ENCODE measurements around the gene TGFBR1. TPM values are rescaled to one million over a fixed set of nuclear protein-coding genes. Genes with fewer than 3 reads are reported as not detected.

Gene TGFBR1
- total RNA-seq, 1 donor from 2014 or later = 87.8 TPM

GRCh38 chr9:99112750-99113413, 8.0 kb downstream of the TGFBR1 start:
- Histone ChIP-seq H3K36me3 (ENCODE audit: control insufficient read depth, insufficient read depth, low read length) (no peaks in the 10 kb centered on the region), H3K27me3 (ENCODE audit: control insufficient read depth, insufficient read depth, low read length) (no peaks in the 10 kb centered on the region), H3K4me3 (ENCODE audit: low read depth, low read length) (no peak overlapping the region)
- TF ChIP-seq, protein P1, sequence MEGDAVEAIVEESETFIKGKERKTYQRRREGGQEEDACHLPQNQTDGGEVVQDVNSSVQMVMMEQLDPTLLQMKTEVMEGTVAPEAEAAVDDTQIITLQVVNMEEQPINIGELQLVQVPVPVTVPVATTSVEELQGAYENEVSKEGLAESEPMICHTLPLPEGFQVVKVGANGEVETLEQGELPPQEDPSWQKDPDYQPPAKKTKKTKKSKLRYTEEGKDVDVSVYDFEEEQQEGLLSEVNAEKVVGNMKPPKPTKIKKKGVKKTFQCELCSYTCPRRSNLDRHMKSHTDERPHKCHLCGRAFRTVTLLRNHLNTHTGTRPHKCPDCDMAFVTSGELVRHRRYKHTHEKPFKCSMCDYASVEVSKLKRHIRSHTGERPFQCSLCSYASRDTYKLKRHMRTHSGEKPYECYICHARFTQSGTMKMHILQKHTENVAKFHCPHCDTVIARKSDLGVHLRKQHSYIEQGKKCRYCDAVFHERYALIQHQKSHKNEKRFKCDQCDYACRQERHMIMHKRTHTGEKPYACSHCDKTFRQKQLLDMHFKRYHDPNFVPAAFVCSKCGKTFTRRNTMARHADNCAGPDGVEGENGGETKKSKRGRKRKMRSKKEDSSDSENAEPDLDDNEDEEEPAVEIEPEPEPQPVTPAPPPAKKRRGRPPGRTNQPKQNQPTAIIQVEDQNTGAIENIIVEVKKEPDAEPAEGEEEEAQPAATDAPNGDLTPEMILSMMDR (IDR thresholded peaks at IDR 0.05; ENCODE audit: insufficient read depth, low read length, poor library complexity, severe bottlenecking) = no peak
- no peak for DNase-seq (ENCODE audit: low read depth)

GRCh38 chr9:99113414-99114048, 8.6 kb downstream of the TGFBR1 start:
- TF ChIP-seq, protein P1 (IDR thresholded peaks at IDR 0.05; ENCODE audit: insufficient read depth, low read length, poor library complexity, severe bottlenecking) = no peak
- Histone ChIP-seq H3K27me3 (ENCODE audit: control insufficient read depth, insufficient read depth, low read length) (no peaks in the 10 kb centered on the region), H3K4me3 (ENCODE audit: low read depth, low read length) (no peak overlapping the region), H3K36me3 (ENCODE audit: control insufficient read depth, insufficient read depth, low read length) (no peaks in the 10 kb centered on the region)
- DNase-seq (ENCODE audit: low read depth) = no peak

DNA sequence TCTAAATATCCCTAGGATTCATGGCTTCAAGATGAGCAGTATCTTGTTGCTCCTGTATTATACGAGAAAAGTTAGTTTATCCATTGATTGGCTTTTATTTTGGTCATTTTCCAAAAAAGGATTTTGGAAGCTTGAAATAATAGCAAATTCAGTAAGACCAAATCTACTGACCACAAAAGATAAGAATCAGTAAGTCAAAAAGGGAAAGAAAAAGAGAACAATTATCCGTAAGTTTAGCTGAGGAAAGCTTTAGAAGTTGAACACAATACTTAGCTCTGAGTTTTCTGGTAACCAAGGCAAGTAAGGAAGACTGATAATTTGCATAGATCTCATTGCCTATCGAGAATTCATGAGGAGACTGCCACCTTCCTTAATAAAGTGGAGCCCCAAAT, 9.1 kb downstream of the TGFBR1 start:
- no peak for DNase-seq (ENCODE audit: low read depth)
- Histone ChIP-seq H3K27me3 (ENCODE audit: control insufficient read depth, insufficient read depth, low read length) (no peaks in the 10 kb centered on the region), H3K36me3 (ENCODE audit: control insufficient read depth, insufficient read depth, low read length) (no peaks in the 10 kb centered on the region), H3K4me3 (ENCODE audit: low read depth, low read length) (no peak overlapping the region)
- TF ChIP-seq, protein P1 (IDR thresholded peaks at IDR 0.05; ENCODE audit: insufficient read depth, low read length, poor library complexity, severe bottlenecking) = no peak

- TF ChIP-seq, protein P1 (IDR thresholded peaks at IDR 0.05; ENCODE audit: insufficient read depth, low read length, poor library complexity, severe bottlenecking) = no peak
- Histone ChIP-seq H3K36me3 (ENCODE audit: control insufficient read depth, insufficient read depth, low read length) (no peaks in the 10 kb centered on the region), H3K27me3 (ENCODE audit: control insufficient read depth, insufficient read depth, low read length) (no peaks in the 10 kb centered on the region)
Observed at GRCh38 chr9:99114846-99115500, 10.1 kb downstream of the TGFBR1 start.

DNA sequence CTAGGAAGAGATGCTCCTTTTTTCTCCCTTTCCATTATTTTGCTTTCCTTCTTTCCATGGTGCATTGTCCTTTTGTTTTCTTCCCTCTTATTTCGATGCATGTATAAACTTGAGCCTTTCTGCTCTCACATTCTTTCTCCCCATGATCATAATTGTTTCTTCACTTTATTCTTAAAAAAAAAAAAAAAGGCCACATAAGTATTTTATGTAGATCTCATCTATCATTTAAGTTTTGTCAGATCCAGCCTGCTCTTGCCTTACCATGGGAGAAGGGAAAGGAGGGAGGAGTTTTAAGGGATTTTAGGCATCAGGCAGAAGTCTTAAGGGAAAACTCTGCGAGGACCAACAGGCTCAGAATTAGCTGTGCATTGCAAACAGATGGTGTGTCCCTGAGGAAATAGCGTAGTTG, 11.1 kb downstream of the TGFBR1 start:
- Histone ChIP-seq H3K27me3 (ENCODE audit: control insufficient read depth, insufficient read depth, low read length) (no peaks in the 10 kb centered on the region), H3K36me3 (ENCODE audit: control insufficient read depth, insufficient read depth, low read length) (no peaks in the 10 kb centered on the region), H3K4me3 (ENCODE audit: low read depth, low read length) (no peak overlapping the region)
- TF ChIP-seq, protein P1 (IDR thresholded peaks at IDR 0.05; ENCODE audit: insufficient read depth, low read length, poor library complexity, severe bottlenecking) = no peak
- no peak for DNase-seq (ENCODE audit: low read depth)

More at GRCh38 chr9:99114846-99115500, 10.1 kb downstream of the TGFBR1 start:
- no peak for DNase-seq (ENCODE audit: low read depth)
- H3K4me3 ChIP-seq (ENCODE audit: low read depth, low read length) = no peak overlapping the region
